ENCODE data around the gene TCHHL1.

Gene TCHHL1

GRCh38 chr1:152039461-152039860 is 49.4 kb downstream of the TCHHL1 start:
- no peak for TF ChIP-seq CTCF (IDR thresholded peaks at IDR 0.05; ENCODE audit: control insufficient read depth, extremely low read depth, insufficient read depth)
- H3K4me3 ChIP-seq (ENCODE audit: low read depth, low read length): no peak overlapping the region
- DNase-seq (ENCODE audit: low read depth): no peak

GRCh38 chr1:152038871-152039270 is 50.0 kb downstream of the TCHHL1 start:
- TF ChIP-seq CTCF (IDR thresholded peaks at IDR 0.05; ENCODE audit: control insufficient read depth, extremely low read depth, insufficient read depth): no peak
- H3K4me3 ChIP-seq (ENCODE audit: low read depth, low read length): no peak overlapping the region
- DNase-seq (ENCODE audit: low read depth): no peak

- TF ChIP-seq CTCF (IDR thresholded peaks at IDR 0.05; ENCODE audit: control insufficient read depth, extremely low read depth, insufficient read depth): no peak
- no peak for DNase-seq (ENCODE audit: low read depth)
Observed at GRCh38 chr1:152036267-152037216, 52.3 kb downstream of the TCHHL1 start, which contains the start of gene S100A11. Gene S100A11, minus strand, starts transcription at chr1:152037004. Its CDS starts 89 bp downstream, at chr1:152036915.

GRCh38 chr1:152035539-152036266 is 53.2 kb downstream of the TCHHL1 start:
- TF ChIP-seq CTCF (IDR thresholded peaks at IDR 0.05; ENCODE audit: control insufficient read depth, extremely low read depth, insufficient read depth): no peak
- no peak for DNase-seq (ENCODE audit: low read depth)
- peak overlapping the region; percentile 81 for H3K4me3 ChIP-seq (ENCODE audit: low read depth, low read length)

More at GRCh38 chr1:152036267-152037216, 52.3 kb downstream of the TCHHL1 start, which contains the start of gene S100A11:
- H3K4me3 ChIP-seq (ENCODE audit: low read depth, low read length): peak within 1 kb of the TSS; percentile 81

GRCh38 chr1:152034654-152035538 is 54.0 kb downstream of the TCHHL1 start:
- TF ChIP-seq CTCF (IDR thresholded peaks at IDR 0.05; ENCODE audit: control insufficient read depth, extremely low read depth, insufficient read depth): peak; percentile 41
- peak; percentile 79 for DNase-seq (ENCODE audit: low read depth)
- peak overlapping the region; percentile 81 for H3K4me3 ChIP-seq (ENCODE audit: low read depth, low read length)

GRCh38 chr1:152034324-152034653 is 54.6 kb downstream of the TCHHL1 start:
- no peak for DNase-seq (ENCODE audit: low read depth)
- H3K4me3 ChIP-seq (ENCODE audit: low read depth, low read length): peak overlapping the region; percentile 81
- no peak for TF ChIP-seq CTCF (IDR thresholded peaks at IDR 0.05; ENCODE audit: control insufficient read depth, extremely low read depth, insufficient read depth)

Data from LNCaP clone FGC (cell line).